CD14-positive monocyte (primary cell): ENCODE data around the gene MBTD1. TPM values are rescaled to one million over a fixed set of nuclear protein-coding genes. Genes with fewer than 3 reads are reported as not detected.

Experiments
- DNase-seq, 3 donors: peaks; one replicate each; pipeline ENCODE4 v3.0.0-alpha.2; 2011 to 2022
- H2AFZ ChIP-seq: 2 replicates; pipeline ENCODE4 v1.6.0; 2012; ENCODE audit warnings: mild to moderate bottlenecking, low read depth, low read length, inconsistent platforms; ENCODE audit not compliant: insufficient read depth, poor library complexity, severe bottlenecking
- H3K27ac ChIP-seq, 2 donors: 1 replicate in 1 of 2; 2 replicates in 1 of 2; pipeline ENCODE4 v1.5.1; 2012 to 2013; ENCODE audit warnings: low read length in 2 of 2, control low read depth in 1 of 2, inconsistent platforms in 1 of 2, low read depth in 1 of 2, mild to moderate bottlenecking in 1 of 2
- H3K27me3 ChIP-seq, 2 donors: one replicate each; pipeline versions ENCODE4 v1.6.0 to v1.6.1; 2011 to 2013; ENCODE audit warnings: low read length in 2 of 2; ENCODE audit not compliant: control insufficient read depth in 2 of 2, insufficient read depth in 2 of 2
- H3K36me3 ChIP-seq, 2 donors: replicated peaks in 1 of 2; 1 replicate in 1 of 2; 2 replicates in 1 of 2; pipeline versions ENCODE4 v1.5.1 to v1.6.1; 2012 to 2013; ENCODE audit warnings: low read length in 2 of 2, control low read depth in 1 of 2, inconsistent platforms in 1 of 2, mild to moderate bottlenecking in 1 of 2; ENCODE audit not compliant: insufficient read depth in 2 of 2, control insufficient read depth in 1 of 2
- H3K4me1 ChIP-seq, 2 donors: 1 replicate in 1 of 2; 2 replicates in 1 of 2; pipeline versions ENCODE4 v1.5.1 to v1.6.1; 2012 to 2013; ENCODE audit warnings: low read length in 2 of 2, control low read depth in 1 of 2, inconsistent platforms in 1 of 2, mild to moderate bottlenecking in 1 of 2, moderate library complexity in 1 of 2; ENCODE audit not compliant: insufficient read depth in 2 of 2, control insufficient read depth in 1 of 2
- H3K4me2 ChIP-seq: replicated peaks from 2 replicates; pipeline ENCODE3; 2012; ENCODE audit warnings: low read length, moderate library complexity, mild to moderate bottlenecking; ENCODE audit not compliant: poor library complexity, severe bottlenecking; ENCODE audit errors: extremely low read depth
- H3K4me3 ChIP-seq, 3 experiments: fragments of 200-600 bp in 1 of 3; sonication (generic) in 1 of 3; replicated peaks in 1 of 3; 1 replicate in 2 of 3; 2 replicates in 1 of 3; pipeline ENCODE4 v1.5.1; 2011 to 2013; ENCODE audit warnings: low read length in 3 of 3, mild to moderate bottlenecking in 3 of 3, control low read depth in 2 of 3, low read depth in 2 of 3, inconsistent platforms in 1 of 3, moderate library complexity in 1 of 3
- H3K79me2 ChIP-seq: 2 replicates; pipeline ENCODE4 v1.6.0; 2012; ENCODE audit warnings: mild to moderate bottlenecking, control low read depth, inconsistent platforms, low read length, moderate library complexity; ENCODE audit not compliant: insufficient read depth
- H3K9ac ChIP-seq: 2 replicates; pipeline ENCODE4 v1.6.0; 2017; ENCODE audit warnings: low read length, mild to moderate bottlenecking; ENCODE audit not compliant: insufficient read depth, poor library complexity, severe bottlenecking
- H3K9me3 ChIP-seq, 2 donors: replicated peaks in 1 of 2; 1 replicate in 1 of 2; 2 replicates in 1 of 2; pipeline versions ENCODE4 v1.5.1 to v1.6.1; 2012 to 2013; ENCODE audit warnings: low read length in 2 of 2, control low read depth in 1 of 2; ENCODE audit not compliant: control insufficient read depth in 1 of 2, insufficient read depth in 1 of 2
- H4K20me1 ChIP-seq: 2 replicates; pipeline ENCODE4 v1.6.0; 2012; ENCODE audit warnings: mild to moderate bottlenecking, low read length, control low read depth, moderate library complexity; ENCODE audit not compliant: insufficient read depth
- H3K27ac Mint-ChIP-seq, 7 donors: one replicate each; pipeline ENCODE4 v1.8.0; 2020; ENCODE audit warnings: mild to moderate bottlenecking in 7 of 7, mixed read lengths in 7 of 7, moderate library complexity in 6 of 7, inconsistent platforms in 2 of 7
- H3K27me3 Mint-ChIP-seq, 3 donors: one replicate each; pipeline ENCODE4 v1.8.0; 2021 to 2022; ENCODE audit warnings: low read depth in 3 of 3, mild to moderate bottlenecking in 3 of 3, mixed read lengths in 3 of 3, moderate library complexity in 3 of 3, inconsistent platforms in 1 of 3
- H3K36me3 Mint-ChIP-seq, 2 donors: one replicate each; pipeline ENCODE4 v1.8.0; 2020; ENCODE audit warnings: mixed read lengths in 2 of 2, inconsistent platforms in 1 of 2, mild to moderate bottlenecking in 1 of 2
- H3K4me1 Mint-ChIP-seq: one replicate; pipeline ENCODE4 v1.8.0; 2020; ENCODE audit warnings: mild to moderate bottlenecking, mixed read lengths
- H3K4me3 Mint-ChIP-seq, 2 donors: one replicate each; pipeline ENCODE4 v1.8.0; 2020; ENCODE audit warnings: mild to moderate bottlenecking in 2 of 2, mixed read lengths in 2 of 2, moderate library complexity in 1 of 2
- H3K9me3 Mint-ChIP-seq, 7 donors: one replicate each; pipeline ENCODE4 v1.8.0; 2020 to 2022; ENCODE audit warnings: mixed read lengths in 7 of 7, mild to moderate bottlenecking in 6 of 7, moderate library complexity in 6 of 7, inconsistent platforms in 2 of 7
- CTCF ChIP-seq: fragments of 200-600 bp; IDR thresholded peaks from one replicate; pipeline ENCODE4 v1.8.0; 2022; ENCODE audit warnings: antibody characterized with exemption, mild to moderate bottlenecking
- WGBS: methylation state at CpG from one replicate; pipeline ENCODE4 v1.1.5; 2013; ENCODE audit warnings: missing lambda C conversion rate; ENCODE audit not compliant: insufficient coverage; 5-methylcytosine and 5-hydroxymethylcytosine counted together
- intact Hi-C, 2 donors: fragments of 100-400 bp; cut with micrococcal nuclease; formaldehyde crosslinking; loops; one replicate each; pipeline versions ENCODE4 v1.15.0 to v1.15.1; 2023
- polyA plus RNA-seq, 3 donors: library from polyadenylated mRNA; depleted of rRNA in 1 of 3; unstranded in 2 of 3; stranded (reverse) in 1 of 3; fragments of 300-500 nt in 2 of 3; fragments of >200 nt in 1 of 3; fragmentation: Illumina TruSeq in 2 of 3; gene quantifications; 1 replicate in 2 of 3; 2 replicates in 1 of 3; pipeline ENCODE4 v1.2.3, GENCODE V29; 2012 to 2021

MBTD1 gene
- polyA plus RNA-seq, 3 donors, result 5.9 to 11.3 (median 10.0) TPM

DNA sequence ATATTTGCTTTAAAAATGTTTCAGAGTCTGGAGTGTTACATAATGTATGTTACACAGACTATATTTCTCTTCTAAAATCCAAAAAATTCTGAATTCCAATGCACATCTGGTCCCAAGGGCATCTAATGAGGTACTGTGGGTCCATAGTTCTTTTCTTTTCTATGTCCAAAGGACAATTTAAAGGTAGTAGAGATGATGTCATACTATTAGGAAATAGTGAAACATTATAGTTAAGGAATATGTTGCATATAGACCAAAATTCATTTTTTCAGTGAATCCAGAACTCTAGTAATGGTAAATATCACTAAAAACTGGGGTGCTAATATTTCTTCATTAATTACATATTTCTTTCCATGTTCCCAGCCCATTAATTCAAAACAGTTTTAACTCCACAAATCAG, 70.7 kb downstream of the MBTD1 start:
- intact Hi-C loops, result no loop called here
- Histone ChIP-seq H3K79me2 (no peaks in the 10 kb centered on the region), H3K4me3 (no peak overlapping the region), H3K27ac (no peak overlapping the region), H3K4me2 (no peak overlapping the region), H3K4me1 (no peaks in the 10 kb centered on the region), H3K36me3 (peaks cover 72 to 98% of the 10 kb centered on the region in 2 donors), H2AFZ (no peak overlapping the region), H3K9ac (no peak overlapping the region), H4K20me1 (no peaks in the 10 kb centered on the region), H3K27me3 (no peaks in the 10 kb centered on the region), H3K9me3 (no peaks in the 10 kb centered on the region)
- Mint-ChIP-seq H3K9me3 (no peaks in the 10 kb centered on the region), H3K4me3 (no peak overlapping the region), H3K4me1 (no peaks in the 10 kb centered on the region), H3K27me3 (no peaks in the 10 kb centered on the region), H3K36me3 (peaks cover 67 to 84% of the 10 kb centered on the region in 2 donors), H3K27ac (no peak overlapping the region)
- no peak for DNase-seq
- TF ChIP-seq CTCF, result no peak

DNA sequence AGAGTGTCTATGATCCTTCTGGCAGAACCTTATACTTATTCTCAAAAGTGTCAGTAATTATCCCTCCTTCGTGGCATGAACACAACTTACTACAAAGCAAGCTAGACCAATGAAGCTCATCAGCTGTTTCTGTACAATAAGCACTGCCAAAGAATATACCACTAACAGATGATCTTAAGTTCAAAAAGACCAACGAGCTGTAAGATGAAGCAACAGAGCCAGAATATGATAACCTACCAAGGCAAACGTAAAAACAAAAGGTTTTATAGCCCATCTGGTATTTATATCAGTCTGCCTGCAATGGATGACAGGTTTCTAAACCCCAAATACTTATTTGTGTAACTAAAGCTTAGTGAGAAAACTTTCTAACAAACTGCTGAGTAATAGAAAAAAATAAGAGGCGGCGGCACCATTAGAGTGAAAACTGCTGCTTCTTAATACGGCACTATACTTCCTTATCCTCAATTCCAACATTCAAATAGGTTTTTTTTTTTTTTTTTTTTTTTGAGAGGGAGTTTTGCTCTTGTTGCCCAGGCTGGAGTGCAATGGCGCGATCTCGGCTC, 71.5 kb downstream of the MBTD1 start:
- Mint-ChIP-seq H3K4me1 (no peaks in the 10 kb centered on the region), H3K36me3 (peaks cover 66 to 86% of the 10 kb centered on the region in 2 donors), H3K9me3 (no peaks in the 10 kb centered on the region), H3K27me3 (no peaks in the 10 kb centered on the region), H3K4me3 (no peak overlapping the region), H3K27ac (no peak overlapping the region)
- intact Hi-C loops, result no loop called here
- Histone ChIP-seq H3K4me1 (no peaks in the 10 kb centered on the region), H3K9ac (no peak overlapping the region), H3K79me2 (no peaks in the 10 kb centered on the region), H3K36me3 (peaks cover 72 to 98% of the 10 kb centered on the region in 2 donors), H3K4me2 (no peak overlapping the region), H3K9me3 (no peaks in the 10 kb centered on the region), H3K4me3 (no peak overlapping the region), H2AFZ (no peak overlapping the region), H3K27ac (no peak overlapping the region), H3K27me3 (no peaks in the 10 kb centered on the region), H4K20me1 (no peaks in the 10 kb centered on the region)
- TF ChIP-seq CTCF, result no peak
- WGBS, result no CpG with 5 or more reads among the region's 9 CpGs
- no peak for DNase-seq
